Caco-2 (cell line): Measurements from ENCODE around the gene PLXNA3. TPM values are rescaled to one million over a fixed set of nuclear protein-coding genes. Genes with fewer than 3 reads are reported as not detected.

Experiments used
- BruUV-seq: library from RNA; stranded (reverse); fragments of 400-500 nt; replicated peaks from 2 replicates; lab custom pipeline; 2021; lab: Mats Ljungman, UMichigan
- CTCF ChIA-PET: fragments of 300-600 bp; sonication (Branson Sonifier 250); formaldehyde crosslinking; loops from one replicate; lab custom pipeline; 2022; ENCODE audit warnings: antibody characterized with exemption; lab: Charles Lee
- POLR2A ChIA-PET: fragments of 300-600 bp; sonication (Branson Sonifier 250); formaldehyde crosslinking; loops from one replicate; lab custom pipeline; 2022; ENCODE audit warnings: antibody characterized with exemption; lab: Charles Lee
- DNase-seq, 2 experiments: peaks; one replicate each; pipeline versions ENCODE4 v3.0.0 to v3.0.0-alpha.2; 2020 to 2022
- H3K27me3 ChIP-seq: replicated peaks from 2 replicates; pipeline ENCODE4 v1.6.0; 2011; ENCODE audit warnings: low read length; ENCODE audit not compliant: control insufficient read depth, insufficient read depth
- H3K36me3 ChIP-seq: 2 replicates; pipeline ENCODE4 v1.5.1; 2011; ENCODE audit warnings: low read length; ENCODE audit not compliant: control insufficient read depth, insufficient read depth
- H3K4me1 ChIP-seq: fragments of 250-450 bp; sonication (Bioruptor Pico); 2 replicates; pipeline ENCODE4 v1.5.1; 2020; ENCODE audit warnings: mild to moderate bottlenecking
- H3K4me3 ChIP-seq: 2 replicates; pipeline ENCODE4 v1.5.1; 2011; ENCODE audit warnings: low read depth, mild to moderate bottlenecking, control low read depth, low read length
- H3K9me3 ChIP-seq: fragments of 250-450 bp; sonication (Bioruptor Pico); 2 replicates; pipeline ENCODE4 v1.5.1; 2020; ENCODE audit warnings: mild to moderate bottlenecking, moderate library complexity
- H3K27ac Mint-ChIP-seq: one replicate; pipeline ENCODE4 v1.8.0; 2022; ENCODE audit warnings: mixed read lengths; ENCODE audit not compliant: unreplicated experiment
- H3K27me3 Mint-ChIP-seq: one replicate; pipeline ENCODE4 v1.8.0; 2022; ENCODE audit warnings: mixed read lengths; ENCODE audit not compliant: insufficient read depth, unreplicated experiment
- H3K36me3 Mint-ChIP-seq: one replicate; pipeline ENCODE4 v1.8.0; 2022; ENCODE audit warnings: mild to moderate bottlenecking, mixed read lengths; ENCODE audit not compliant: insufficient read depth, unreplicated experiment
- H3K4me1 Mint-ChIP-seq: one replicate; pipeline ENCODE4 v1.8.0; 2022; ENCODE audit warnings: low read depth, mixed read lengths; ENCODE audit not compliant: unreplicated experiment
- H3K4me3 Mint-ChIP-seq: one replicate; pipeline ENCODE4 v1.8.0; 2022; ENCODE audit warnings: mild to moderate bottlenecking, moderate library complexity, mixed read lengths; ENCODE audit not compliant: unreplicated experiment
- H3K9me3 Mint-ChIP-seq: one replicate; pipeline ENCODE4 v1.8.0; 2022; ENCODE audit warnings: mixed read lengths; ENCODE audit not compliant: unreplicated experiment
- intact Hi-C: fragments of 100-400 bp; cut with micrococcal nuclease; formaldehyde crosslinking; loops from one replicate; pipeline ENCODE4 v1.10.0; 2022; ENCODE audit not compliant: unreplicated experiment
- total RNA-seq: library from RNA; stranded (reverse); gene quantifications from 2 replicates; pipeline ENCODE4 v1.2.3, GENCODE V29; 2022
- TF ChIP-seq, protein P1 (sequence below), 2 experiments: fragments of 200-600 bp in 1 of 2; IDR thresholded peaks; 1 replicate in 1 of 2; 2 replicates in 1 of 2; pipeline versions ENCODE4 v1.5.1 to v1.8.0; 2011 to 2022; ENCODE audit warnings: antibody characterized with exemption in 1 of 2, control low read depth in 1 of 2, inconsistent platforms in 1 of 2, low read depth in 1 of 2, low read length in 1 of 2, mild to moderate bottlenecking in 1 of 2, moderate library complexity in 1 of 2; ENCODE audit not compliant: insufficient read depth in 1 of 2, severe bottlenecking in 1 of 2, unreplicated experiment in 1 of 2

Gene PLXNA3
- total RNA-seq, 1 experiment from 2014 or later, result 58.4 TPM

DNA sequence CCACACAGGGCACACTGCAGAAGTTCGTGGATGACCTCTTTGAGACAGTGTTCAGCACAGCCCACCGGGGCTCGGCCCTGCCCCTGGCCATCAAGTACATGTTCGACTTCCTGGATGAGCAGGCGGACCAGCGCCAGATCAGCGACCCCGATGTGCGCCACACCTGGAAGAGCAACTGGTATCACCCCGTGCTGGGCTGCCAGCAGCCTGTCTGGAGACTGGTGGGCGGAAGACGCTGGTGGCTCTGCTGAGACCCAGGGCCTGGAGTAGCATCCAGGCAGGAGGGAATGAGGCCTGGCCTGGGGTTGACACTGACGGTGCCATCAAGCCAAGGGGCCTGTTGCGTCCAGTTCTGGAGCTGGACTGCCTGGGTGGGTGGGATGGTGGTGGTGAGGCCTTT, 12.4 kb downstream of the PLXNA3 start:
- no peaks in the 10 kb centered on the region for H3K4me1 ChIP-seq
- H3K36me3 ChIP-seq, result no peaks in the 10 kb centered on the region; the same call in 1 of the 2 replicates
- Mint-ChIP-seq H3K27ac (no peak overlapping the region), H3K27me3 (no peaks in the 10 kb centered on the region), H3K4me1 (no peaks in the 10 kb centered on the region), H3K4me3 (no peak overlapping the region), H3K9me3 (no peaks in the 10 kb centered on the region), H3K36me3 (peaks cover 11% of the 10 kb centered on the region)
- POLR2A ChIA-PET, result no interaction called here
- intact Hi-C loops, result no loop called here
- CTCF ChIA-PET, result no interaction called here
- H3K27me3 ChIP-seq, result no peaks in the 10 kb centered on the region
- no TSS peak for BruUV-seq
- no peak overlapping the region for H3K4me3 ChIP-seq
- DNase-seq, result no peak
- TF ChIP-seq, protein P1, sequence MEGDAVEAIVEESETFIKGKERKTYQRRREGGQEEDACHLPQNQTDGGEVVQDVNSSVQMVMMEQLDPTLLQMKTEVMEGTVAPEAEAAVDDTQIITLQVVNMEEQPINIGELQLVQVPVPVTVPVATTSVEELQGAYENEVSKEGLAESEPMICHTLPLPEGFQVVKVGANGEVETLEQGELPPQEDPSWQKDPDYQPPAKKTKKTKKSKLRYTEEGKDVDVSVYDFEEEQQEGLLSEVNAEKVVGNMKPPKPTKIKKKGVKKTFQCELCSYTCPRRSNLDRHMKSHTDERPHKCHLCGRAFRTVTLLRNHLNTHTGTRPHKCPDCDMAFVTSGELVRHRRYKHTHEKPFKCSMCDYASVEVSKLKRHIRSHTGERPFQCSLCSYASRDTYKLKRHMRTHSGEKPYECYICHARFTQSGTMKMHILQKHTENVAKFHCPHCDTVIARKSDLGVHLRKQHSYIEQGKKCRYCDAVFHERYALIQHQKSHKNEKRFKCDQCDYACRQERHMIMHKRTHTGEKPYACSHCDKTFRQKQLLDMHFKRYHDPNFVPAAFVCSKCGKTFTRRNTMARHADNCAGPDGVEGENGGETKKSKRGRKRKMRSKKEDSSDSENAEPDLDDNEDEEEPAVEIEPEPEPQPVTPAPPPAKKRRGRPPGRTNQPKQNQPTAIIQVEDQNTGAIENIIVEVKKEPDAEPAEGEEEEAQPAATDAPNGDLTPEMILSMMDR (IDR thresholded peaks at IDR 0.05; ENCODE audit: insufficient read depth in 1 of 2, low read depth in 1 of 2, low read length in 1 of 2, severe bottlenecking in 1 of 2, unreplicated experiment in 1 of 2), result no peak
- H3K9me3 ChIP-seq, result no peaks in the 10 kb centered on the region

DNA sequence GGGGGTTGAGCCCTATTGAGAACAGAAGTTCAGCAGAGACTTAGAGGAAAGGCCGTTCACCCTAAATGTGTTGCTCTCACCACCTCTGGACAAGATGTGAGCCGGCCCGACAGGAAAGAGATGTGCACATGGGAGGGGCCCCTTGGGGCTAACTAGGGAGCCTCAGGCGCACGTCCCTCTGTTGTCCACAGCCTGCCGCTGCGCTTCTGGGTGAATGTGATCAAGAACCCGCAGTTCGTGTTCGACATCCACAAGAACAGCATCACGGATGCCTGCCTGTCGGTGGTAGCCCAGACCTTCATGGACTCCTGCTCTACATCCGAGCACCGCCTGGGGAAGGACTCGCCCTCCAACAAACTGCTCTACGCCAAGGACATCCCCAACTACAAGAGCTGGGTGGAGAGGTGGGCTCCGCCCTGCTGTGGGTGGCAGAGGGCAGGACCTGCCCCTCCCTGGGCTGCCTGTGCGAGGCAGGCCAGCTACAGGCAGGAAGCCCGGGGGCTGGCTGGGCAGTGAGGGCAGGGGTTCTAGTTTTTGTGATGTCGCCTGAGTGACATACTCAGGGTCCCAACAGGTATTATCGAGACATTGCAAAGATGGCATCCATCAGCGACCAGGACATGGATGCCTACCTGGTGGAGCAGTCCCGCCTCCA, 13.0 kb downstream of the PLXNA3 start:
- no peak for DNase-seq
- Histone ChIP-seq H3K36me3 (no peaks in the 10 kb centered on the region; the same call in 1 of the 2 replicates), H3K27me3 (no peaks in the 10 kb centered on the region), H3K4me3 (no peak overlapping the region), H3K9me3 (no peaks in the 10 kb centered on the region), H3K4me1 (no peaks in the 10 kb centered on the region)
- no peak overlapping the region for H3K27ac Mint-ChIP-seq
- H3K27me3 Mint-ChIP-seq, result no peaks in the 10 kb centered on the region
- intact Hi-C loops, result no loop called here
- BruUV-seq, result no TSS peak
- H3K36me3 Mint-ChIP-seq, result peaks cover 15% of the 10 kb centered on the region
- CTCF ChIA-PET, result no interaction called here
- POLR2A ChIA-PET, result no interaction called here
- no peak overlapping the region for H3K4me3 Mint-ChIP-seq
- no peaks in the 10 kb centered on the region for H3K4me1 Mint-ChIP-seq
- TF ChIP-seq, protein P1 (IDR thresholded peaks at IDR 0.05; ENCODE audit: insufficient read depth in 1 of 2, low read depth in 1 of 2, low read length in 1 of 2, severe bottlenecking in 1 of 2, unreplicated experiment in 1 of 2), result no peak
- no peaks in the 10 kb centered on the region for H3K9me3 Mint-ChIP-seq

DNA sequence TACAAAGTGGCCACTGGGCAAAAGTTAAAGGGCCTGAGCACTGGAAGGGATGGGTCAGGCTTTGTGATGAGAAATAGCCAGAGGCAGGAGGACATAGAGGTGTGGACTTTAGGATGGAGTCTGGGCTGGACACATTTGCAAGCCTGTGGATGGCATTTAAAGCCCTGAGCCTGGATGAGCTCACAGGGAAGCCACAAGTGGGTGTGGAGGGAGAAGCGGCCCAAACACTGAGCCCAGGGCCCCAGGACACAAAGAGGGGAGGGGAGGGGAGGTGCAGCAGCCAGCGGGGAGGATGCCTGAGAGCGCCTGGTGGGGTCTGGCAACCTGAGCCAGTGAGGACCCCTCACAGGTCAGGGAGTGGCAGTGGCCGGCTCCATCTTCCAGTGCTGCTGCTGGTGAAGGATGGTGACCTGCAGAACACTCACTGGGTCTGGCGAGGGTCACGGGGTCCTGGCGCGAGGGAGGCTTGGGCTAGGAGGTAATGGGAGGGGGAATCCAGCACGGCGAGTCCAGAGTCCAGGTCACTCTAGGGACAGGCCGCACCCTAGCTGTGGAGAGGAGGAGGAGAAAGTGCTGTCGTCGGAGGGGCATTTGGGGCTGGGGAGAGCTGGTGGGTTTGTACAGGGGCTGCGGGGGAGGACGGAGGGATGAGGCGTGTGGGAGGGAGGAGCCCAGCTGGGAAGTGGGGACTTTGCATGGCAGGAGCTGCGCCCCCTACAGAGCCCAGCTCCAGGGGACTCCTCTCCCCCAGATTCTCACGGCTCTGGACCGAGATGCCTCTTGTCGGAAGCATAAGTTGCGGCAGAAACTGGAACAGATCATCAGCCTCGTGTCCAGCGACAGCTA, 14.0 kb downstream of the PLXNA3 start:
- TF ChIP-seq, protein P1 (IDR thresholded peaks at IDR 0.05; ENCODE audit: insufficient read depth in 1 of 2, low read depth in 1 of 2, low read length in 1 of 2, severe bottlenecking in 1 of 2, unreplicated experiment in 1 of 2), result no peak
- H3K36me3 Mint-ChIP-seq, result peaks cover 19% of the 10 kb centered on the region

More for the DNA sequence above, 14.0 kb downstream of the PLXNA3 start:
- no peaks in the 10 kb centered on the region for H3K9me3 Mint-ChIP-seq
- DNase-seq, result no peak
- no peak overlapping the region for H3K4me3 ChIP-seq
- H3K4me1 ChIP-seq, result no peaks in the 10 kb centered on the region
- ChIA-PET CTCF (no interaction called here), POLR2A (no interaction called here)
- H3K4me1 Mint-ChIP-seq, result no peaks in the 10 kb centered on the region
- H3K4me3 Mint-ChIP-seq, result no peak overlapping the region
- H3K27me3 ChIP-seq, result no peaks in the 10 kb centered on the region
- H3K36me3 ChIP-seq, result no peaks in the 10 kb centered on the region; the same call in 1 of the 2 replicates
- H3K27ac Mint-ChIP-seq, result no peak overlapping the region
- H3K9me3 ChIP-seq, result no peaks in the 10 kb centered on the region
- no peaks in the 10 kb centered on the region for H3K27me3 Mint-ChIP-seq
- BruUV-seq, result no TSS peak
- intact Hi-C loops, result no loop called here
